ENCODE measurements around the gene RBMX2.

RBMX2 gene

DNA sequence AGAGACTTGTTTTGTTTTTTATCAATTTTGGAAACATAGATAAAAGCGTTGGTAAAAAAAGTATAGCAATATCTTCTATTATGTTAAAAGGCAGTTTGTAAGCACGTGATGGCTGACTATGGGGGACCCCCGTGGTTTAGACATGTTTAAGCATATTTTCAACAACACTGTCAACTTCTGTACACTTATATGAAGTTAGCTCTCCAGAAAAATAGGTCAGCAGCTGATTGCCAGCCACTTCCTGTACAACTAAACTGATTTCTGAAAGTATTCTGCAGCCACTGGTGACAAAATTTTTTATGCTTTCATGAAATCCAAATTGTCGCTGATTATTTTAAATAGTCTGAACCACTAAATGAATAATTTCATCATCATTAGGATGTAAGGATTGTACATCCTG, 45.2 kb downstream of the RBMX2 start:
- DNase-seq (ENCODE audit: low read depth) = no peak
